T47D (cell line): Measurements from ENCODE around the gene CAPN2.

Experiments used
- DNase-seq, 2 experiments: peaks; one replicate each; pipeline versions ENCODE4 v3.0.0 to v3.0.0-alpha.2; 2011 to 2012; ENCODE audit warnings: low read depth in 1 of 2, low spot score in 1 of 2
- JUND ChIP-seq: IDR thresholded peaks from 2 replicates; pipeline ENCODE4 v1.6.1; 2012; ENCODE audit warnings: low read depth
- in situ Hi-C: cut with HindIII; loops from 2 replicates; pipeline ENCODE4 v1.10.0; 2016; ENCODE audit warnings: low sequenced_read_pairs, low pct_unique_long_range_greater_than_20kb

The CAPN2 gene

DNA sequence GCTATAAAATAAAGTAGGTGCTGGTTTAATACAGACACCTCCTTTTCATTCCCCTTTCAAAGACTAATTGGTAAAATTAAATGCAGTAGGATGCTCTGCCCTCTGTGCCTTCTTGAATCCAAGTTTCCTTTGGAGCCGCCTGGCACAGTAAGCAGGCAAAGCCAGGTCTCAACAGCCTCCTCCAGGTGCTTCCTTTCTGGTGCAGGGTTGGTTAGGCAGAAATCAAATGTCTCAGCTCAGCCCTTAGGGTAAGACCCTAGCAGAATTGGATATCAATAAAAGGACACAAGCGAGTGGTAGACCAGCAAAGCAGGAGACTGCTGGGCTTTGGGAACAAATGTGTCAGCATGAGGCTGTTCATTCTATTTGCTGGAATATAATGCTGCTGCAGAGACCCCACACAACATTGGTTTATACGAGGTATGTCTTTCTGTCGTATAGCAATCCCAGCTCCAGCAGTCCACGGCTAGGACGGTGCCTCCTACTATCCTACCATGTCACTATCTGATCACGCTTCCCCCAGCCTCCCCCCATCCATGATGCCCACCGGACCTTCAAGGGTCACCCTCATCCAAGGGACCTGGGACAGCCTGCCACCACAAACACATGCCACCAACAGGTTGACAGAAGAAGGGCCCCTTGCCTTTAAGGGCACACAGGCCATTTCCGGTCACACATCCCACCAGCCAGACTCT lies 58.4 kb downstream of the CAPN2 start:
- in situ Hi-C loops, result no loop called here
- no peak for DNase-seq

DNA sequence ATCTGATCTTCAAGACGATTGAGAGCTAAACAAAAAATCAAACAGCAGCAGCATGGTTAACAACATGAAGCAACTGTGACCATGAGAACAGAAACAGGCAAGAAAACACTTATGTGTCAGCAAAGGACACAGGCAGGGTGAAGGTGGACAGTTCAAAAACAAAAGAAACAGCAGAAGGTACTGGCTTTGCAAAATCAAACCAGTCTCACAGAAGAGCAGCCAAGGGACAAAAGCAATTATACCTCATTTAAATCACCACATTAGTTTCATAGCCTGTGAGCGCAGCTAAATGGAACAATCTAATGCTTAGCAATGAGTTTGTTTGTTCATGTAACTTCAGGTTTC lies 59.1 kb downstream of the CAPN2 start:
- in situ Hi-C loops, result no loop called here

More for the DNA sequence above, 58.4 kb downstream of the CAPN2 start:
- no peak for TF ChIP-seq JUND

DNA sequence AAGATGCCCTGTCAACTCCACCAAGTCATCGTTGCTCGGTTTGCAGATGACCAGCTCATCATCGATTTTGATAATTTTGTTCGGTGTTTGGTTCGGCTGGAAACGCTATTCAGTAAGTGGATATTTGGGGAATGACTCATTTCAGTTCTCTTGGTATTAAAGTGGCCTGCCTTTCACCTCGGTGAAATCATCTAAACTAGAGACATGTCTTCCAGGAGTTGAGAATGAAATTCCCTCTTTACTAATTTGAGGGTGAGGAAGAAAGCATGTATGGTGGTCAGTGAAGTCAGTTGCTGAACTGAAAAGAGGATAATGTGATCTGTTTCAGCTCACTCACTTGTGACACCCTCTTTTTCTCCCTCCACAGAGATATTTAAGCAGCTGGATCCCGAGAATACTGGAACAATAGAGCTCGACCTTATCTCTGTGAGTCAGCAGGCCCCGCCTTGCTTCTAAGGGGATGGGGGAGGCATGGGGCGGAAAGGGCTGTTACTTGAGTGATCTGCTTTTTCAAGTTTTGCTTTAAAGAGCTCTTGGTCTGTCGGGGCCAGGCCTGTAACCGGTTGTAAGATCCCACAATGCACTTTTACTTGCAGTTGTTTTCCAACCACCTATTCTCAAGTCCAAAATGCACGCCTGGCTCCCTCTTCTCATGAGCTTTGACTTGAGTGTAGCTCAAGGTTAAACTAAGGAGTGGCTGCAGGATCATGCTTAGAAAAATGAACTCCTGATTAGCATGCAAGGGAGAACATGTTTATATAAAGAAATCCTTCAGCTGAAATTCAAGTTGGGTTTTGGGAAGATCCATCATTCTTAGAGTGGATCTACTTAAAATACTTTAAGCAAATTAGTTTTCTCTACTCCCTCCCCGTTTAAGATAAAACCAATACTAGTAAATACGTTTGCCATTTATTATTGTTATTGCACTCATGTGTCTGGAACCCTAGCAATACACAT lies 59.8 kb downstream of the CAPN2 start:
- in situ Hi-C loops, result no loop called here
- DNase-seq, result no peak
- no peak for TF ChIP-seq JUND

More for the DNA sequence above, 59.1 kb downstream of the CAPN2 start:
- TF ChIP-seq JUND, result no peak
- no peak for DNase-seq

DNA sequence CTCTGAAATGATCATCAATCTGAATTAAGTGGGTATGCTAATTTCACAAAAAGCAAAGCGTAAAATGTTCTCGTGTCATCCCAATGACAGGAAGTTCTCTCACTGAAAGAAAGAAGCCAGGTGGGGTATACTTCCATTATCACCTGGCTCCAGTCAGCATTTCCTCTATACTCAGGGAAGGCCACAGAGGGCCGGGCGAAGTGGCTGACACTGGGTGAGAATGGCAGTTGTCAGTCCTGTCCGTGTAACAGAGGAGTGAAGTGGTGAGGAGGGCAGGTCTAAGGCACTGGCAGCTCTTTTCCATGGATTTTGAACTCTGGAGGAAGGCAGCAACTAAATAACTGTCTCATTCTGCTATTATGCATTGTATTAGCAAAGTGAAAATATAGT lies 60.4 kb downstream of the CAPN2 start:
- no peak for DNase-seq
- in situ Hi-C loops, result no loop called here
- no peak for TF ChIP-seq JUND

DNA sequence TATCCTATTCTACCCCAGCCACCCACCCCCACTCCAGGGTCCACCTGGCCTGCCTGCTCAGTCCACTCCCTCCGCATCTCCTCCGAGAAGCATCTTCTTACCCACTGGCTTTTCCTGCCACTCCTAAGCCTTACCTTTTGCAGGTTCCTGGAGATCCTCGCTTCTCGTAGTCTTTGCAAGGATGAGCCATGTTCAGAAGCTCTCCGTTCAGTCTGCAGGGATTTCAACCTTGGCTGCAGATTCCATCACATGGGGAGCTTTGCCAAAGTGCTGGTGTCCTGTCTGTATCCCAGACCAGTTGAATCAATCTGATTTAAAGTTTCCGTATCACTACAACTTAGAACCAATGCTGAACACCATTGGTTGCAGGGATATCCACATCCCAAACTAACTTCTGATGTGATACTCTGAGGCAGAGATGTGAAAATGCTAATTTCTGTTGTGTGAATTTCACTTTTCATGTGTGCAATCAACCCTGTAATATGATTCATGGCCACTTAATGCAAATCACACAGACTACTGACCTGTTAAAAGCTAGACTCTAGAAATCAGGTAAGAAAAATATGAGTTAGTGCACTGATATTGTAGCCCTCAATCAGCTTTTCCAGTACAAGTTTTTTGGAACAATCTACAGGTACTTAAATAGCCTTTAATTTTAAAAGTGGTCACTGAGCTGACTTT lies 61.9 kb downstream of the CAPN2 start:
- TF ChIP-seq JUND, result no peak
- in situ Hi-C loops, result no loop called here
- DNase-seq, result no peak

DNA sequence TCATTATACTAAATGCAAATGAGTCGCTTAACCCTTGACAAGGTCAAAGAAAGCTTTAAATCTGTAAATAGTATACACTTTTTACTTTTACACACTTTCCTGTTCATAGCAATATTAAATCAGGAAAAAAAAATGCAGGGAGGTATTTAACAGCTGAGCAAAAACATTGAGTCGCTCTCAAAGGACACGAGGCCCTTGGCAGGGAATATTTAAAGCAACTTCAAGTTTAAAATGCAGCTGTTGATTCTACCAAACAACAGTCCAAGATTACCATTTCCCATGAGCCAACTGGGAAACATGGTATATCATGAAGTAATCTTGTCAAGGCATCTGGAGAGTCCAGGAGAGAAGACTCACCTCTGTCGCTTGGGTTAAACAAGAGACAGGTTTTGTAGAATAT lies 62.7 kb downstream of the CAPN2 start:
- TF ChIP-seq JUND, result no peak
- in situ Hi-C loops, result no loop called here
- no peak for DNase-seq

DNA sequence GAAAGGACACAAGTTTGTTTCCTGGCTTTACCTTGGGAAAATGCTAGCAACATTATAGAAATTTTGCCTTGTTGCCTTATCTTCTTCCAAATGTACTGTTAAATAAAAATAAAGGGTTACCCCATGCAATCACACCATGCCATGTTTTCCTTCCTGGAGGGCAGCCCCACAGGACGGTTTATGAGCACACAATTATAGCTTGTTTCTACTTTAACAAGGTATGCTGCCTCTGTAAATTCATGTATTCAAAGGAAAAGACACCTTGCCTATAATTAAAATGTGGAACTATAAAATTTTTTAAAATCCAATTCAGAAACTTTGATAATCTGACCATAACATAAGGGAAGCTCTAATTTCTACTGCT lies 63.4 kb downstream of the CAPN2 start:
- in situ Hi-C loops, result no loop called here
- TF ChIP-seq JUND, result no peak
- no peak for DNase-seq

DNA sequence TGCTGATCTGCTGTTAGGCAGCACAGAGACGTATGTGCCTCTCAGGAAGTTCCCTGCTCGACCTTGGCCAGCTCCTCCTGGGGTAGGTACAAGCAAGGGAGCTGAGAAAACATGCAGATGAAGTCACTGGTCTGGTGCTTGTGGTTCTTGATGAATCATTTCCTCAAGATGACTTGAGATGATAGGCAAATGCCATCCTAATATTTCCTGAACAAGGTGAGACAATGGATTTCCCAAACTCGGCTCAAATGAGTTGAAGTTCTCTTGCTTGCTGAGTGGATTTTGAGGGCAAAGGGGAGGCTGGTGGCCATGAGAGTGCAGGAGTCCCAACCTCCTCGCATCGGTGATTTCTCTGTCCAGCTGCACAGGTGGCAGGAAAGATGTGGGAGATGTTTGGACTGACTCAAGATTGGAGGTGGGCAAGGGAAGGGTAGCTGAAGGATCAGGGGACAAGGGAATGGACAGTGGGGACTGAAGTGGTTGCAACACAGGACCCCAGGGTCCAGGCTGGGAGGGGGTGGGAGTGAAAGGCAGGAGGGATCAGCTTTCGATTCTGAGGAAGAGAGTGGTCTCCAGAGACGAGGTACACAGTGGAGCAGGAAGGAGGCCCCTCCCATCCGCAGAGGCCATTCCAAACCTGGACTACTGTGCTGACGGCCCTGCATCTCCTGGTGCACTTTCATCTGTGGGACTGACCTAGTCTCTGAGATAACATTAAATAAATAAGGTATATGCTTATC lies 63.9 kb downstream of the CAPN2 start:
- DNase-seq, result peak in 1 of 2 experiments; percentile 65
- 0 out of 2 replicates have a peak, but pooled peaks have one; percentile 10 for TF ChIP-seq JUND
- in situ Hi-C loops, result no loop called here

DNA sequence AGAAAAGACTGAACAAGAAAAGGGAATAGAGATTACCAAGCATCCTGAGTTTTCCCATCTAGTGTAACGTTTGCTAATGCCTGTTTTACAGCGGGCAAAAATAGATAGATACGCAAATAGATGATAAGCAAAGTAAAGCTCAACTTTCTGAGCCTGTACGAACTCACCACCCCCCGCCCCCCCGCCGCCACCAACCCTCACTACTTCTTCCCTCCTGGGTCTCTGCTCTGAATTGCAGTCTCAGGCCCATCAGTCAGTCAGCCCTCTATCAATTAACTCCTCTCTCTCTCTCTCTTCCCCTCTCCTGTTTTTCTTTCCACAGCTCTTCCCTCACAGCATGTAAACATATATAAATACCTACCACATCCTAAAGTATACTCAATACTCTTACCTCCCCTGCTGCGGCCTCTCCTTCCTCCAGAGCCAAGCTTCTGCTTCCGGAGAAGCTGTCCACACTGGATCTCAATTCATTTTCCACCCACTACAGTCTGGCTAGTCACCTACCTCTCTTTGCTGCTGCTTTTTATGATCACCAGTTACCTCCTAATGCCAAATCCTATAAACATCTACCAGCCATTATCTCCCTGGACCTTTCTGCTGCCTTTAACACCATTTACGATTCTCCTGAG lies 64.6 kb downstream of the CAPN2 start:
- no peak for TF ChIP-seq JUND
- in situ Hi-C loops, result no loop called here
- no peak for DNase-seq

DNA sequence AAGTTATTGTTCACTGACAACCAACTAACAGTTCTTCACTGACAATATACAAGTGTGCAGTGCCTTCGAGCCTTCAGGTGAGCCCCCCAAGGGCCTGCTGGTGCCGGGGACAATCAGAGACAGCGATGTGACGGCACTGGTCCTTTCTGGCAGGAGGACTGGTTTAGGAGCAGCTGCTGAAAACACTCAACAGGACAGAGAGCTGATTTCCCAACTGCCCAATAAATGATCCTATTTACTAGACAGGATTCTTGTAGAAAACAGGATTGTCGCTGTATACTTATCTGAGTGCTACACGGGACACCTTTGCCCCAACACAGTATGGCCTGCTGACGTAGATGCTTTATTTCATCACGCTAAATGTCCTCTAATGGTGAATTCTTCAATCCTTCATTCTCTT lies 68.0 kb downstream of the CAPN2 start:
- DNase-seq, result no peak
- in situ Hi-C loops, result no loop called here
- TF ChIP-seq JUND, result no peak

DNA sequence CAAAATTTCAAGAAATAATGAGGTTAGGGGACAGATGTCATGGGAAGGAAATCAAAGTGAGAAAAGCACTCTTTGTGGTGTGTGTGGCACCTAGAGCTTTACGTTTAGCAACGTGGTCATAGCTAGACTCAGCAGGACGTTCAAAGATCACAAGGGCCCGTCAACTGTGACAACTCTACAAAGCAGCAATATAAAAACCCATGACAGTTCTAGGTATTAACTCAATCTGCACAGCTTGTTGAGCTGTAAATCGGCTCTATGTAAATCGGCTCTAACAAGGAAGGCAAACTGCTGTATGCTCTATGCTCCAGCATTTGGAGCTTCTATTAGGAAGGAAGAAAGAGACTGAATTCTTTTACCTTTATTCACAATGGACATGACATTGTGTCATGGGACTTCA lies 68.6 kb downstream of the CAPN2 start:
- in situ Hi-C loops, result no loop called here
- no peak for DNase-seq
- no peak for TF ChIP-seq JUND

DNA sequence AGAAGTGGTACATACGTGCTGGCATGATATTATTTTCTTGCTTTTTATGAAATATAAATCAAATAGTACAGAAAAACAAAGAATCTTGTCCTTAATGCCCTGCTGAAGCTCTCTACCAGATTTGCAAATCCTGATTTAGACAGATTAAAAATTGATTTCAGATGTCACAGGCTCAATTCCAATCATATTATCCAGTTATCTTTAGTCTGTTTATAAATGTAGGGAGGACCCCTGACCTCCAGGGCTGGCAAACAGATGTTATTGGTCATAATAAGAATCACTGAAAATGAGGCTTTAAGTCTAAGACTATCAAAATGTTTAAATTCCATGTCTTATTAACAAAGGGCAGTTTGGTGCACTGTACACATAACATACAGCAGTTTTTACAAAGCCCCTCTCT lies 71.3 kb downstream of the CAPN2 start:
- in situ Hi-C loops, result no loop called here
- DNase-seq, result no peak
- TF ChIP-seq JUND, result no peak
